Naive thymus-derived CD4-positive, alpha-beta T cell (primary cell): ENCODE data around the gene RPE65. TPM values are rescaled to one million over a fixed set of nuclear protein-coding genes. Genes with fewer than 3 reads are reported as not detected.
A peak's percentile ranks its signal among the peaks of the same experiment; 100 is the strongest.

Source experiments
- ATAC-seq: fragments of 150-1000 bp; cut with Tn5 transposase; 2 replicates; pipeline ENCODE4 v1.10.0; 2021; ENCODE audit warnings: mild to moderate bottlenecking, moderate library complexity
- CTCF ChIA-PET: fragments of 350-600 bp; sonication (Branson Sonifier 250); formaldehyde crosslinking; loops from one replicate; lab custom pipeline; 2021; ENCODE audit warnings: antibody characterized with exemption; lab: Charles Lee
- POLR2A ChIA-PET: fragments of 350-600 bp; sonication (Branson Sonifier 250); formaldehyde crosslinking; loops from one replicate; lab custom pipeline; 2021; ENCODE audit warnings: antibody characterized with exemption, inconsistent platforms; lab: Charles Lee
- DNase-seq, 9 donors: peaks; one replicate each; pipeline versions ENCODE4 v3.0.0 to v3.0.0-alpha.2; 2020 to 2022; ENCODE audit warnings: mixed read lengths in 1 of 9
- H3K27ac ChIP-seq: one replicate; pipeline ENCODE4 v1.7.0; 2013; ENCODE audit warnings: mild to moderate bottlenecking, low read depth, low read length, moderate library complexity
- H3K27me3 ChIP-seq, 2 donors: one replicate each; pipeline ENCODE4 v1.7.0; 2013; ENCODE audit warnings: low read length in 2 of 2, mild to moderate bottlenecking in 2 of 2, moderate library complexity in 2 of 2; ENCODE audit not compliant: control insufficient read depth in 2 of 2, insufficient read depth in 2 of 2
- H3K36me3 ChIP-seq, 3 experiments: 1 replicate in 2 of 3; 2 replicates in 1 of 3; pipeline ENCODE4 v1.7.0; 2013; ENCODE audit warnings: low read length in 3 of 3, mild to moderate bottlenecking in 3 of 3, moderate library complexity in 1 of 3; ENCODE audit not compliant: insufficient read depth in 3 of 3, control insufficient read depth in 2 of 3
- H3K4me1 ChIP-seq, 2 donors: one replicate each; pipeline ENCODE4 v1.7.0; 2013; ENCODE audit warnings: low read length in 2 of 2, mild to moderate bottlenecking in 2 of 2, moderate library complexity in 1 of 2; ENCODE audit not compliant: control insufficient read depth in 2 of 2, insufficient read depth in 2 of 2
- H3K4me3 ChIP-seq: 2 replicates; pipeline ENCODE4 v1.7.0; 2013; ENCODE audit warnings: mild to moderate bottlenecking, low read length
- H3K9me3 ChIP-seq, 3 experiments: 1 replicate in 2 of 3; 2 replicates in 1 of 3; pipeline ENCODE4 v1.7.0; 2013; ENCODE audit warnings: low read length in 3 of 3; ENCODE audit not compliant: control insufficient read depth in 2 of 3
- H3K27ac Mint-ChIP-seq, 9 donors: one replicate each; pipeline ENCODE4 v1.8.0; 2020 to 2022; ENCODE audit warnings: mixed read lengths in 9 of 9, mild to moderate bottlenecking in 8 of 9, moderate library complexity in 5 of 9, inconsistent platforms in 2 of 9
- H3K27me3 Mint-ChIP-seq, 5 donors: one replicate each; pipeline ENCODE4 v1.8.0; 2021 to 2022; ENCODE audit warnings: mixed read lengths in 5 of 5, mild to moderate bottlenecking in 1 of 5
- H3K36me3 Mint-ChIP-seq, 5 donors: one replicate each; pipeline ENCODE4 v1.8.0; 2020 to 2022; ENCODE audit warnings: mixed read lengths in 5 of 5, mild to moderate bottlenecking in 3 of 5, inconsistent platforms in 1 of 5
- H3K4me1 Mint-ChIP-seq, 7 donors: one replicate each; pipeline ENCODE4 v1.8.0; 2020 to 2022; ENCODE audit warnings: mixed read lengths in 7 of 7, mild to moderate bottlenecking in 3 of 7, inconsistent platforms in 1 of 7
- H3K4me3 Mint-ChIP-seq, 10 donors: one replicate each; pipeline ENCODE4 v1.8.0; 2020 to 2022; ENCODE audit warnings: mild to moderate bottlenecking in 10 of 10, mixed read lengths in 10 of 10, moderate library complexity in 6 of 10, inconsistent platforms in 2 of 10
- H3K9me3 Mint-ChIP-seq, 11 donors: one replicate each; pipeline ENCODE4 v1.8.0; 2020 to 2022; ENCODE audit warnings: mixed read lengths in 11 of 11, mild to moderate bottlenecking in 4 of 11, inconsistent platforms in 1 of 11, moderate library complexity in 1 of 11
- intact Hi-C, 2 donors: fragments of 100-400 bp; cut with micrococcal nuclease; formaldehyde crosslinking; loops; one replicate each; pipeline ENCODE4 v1.15.1; 2023
- polyA plus RNA-seq, 2 donors: library from polyadenylated mRNA; unstranded; fragments of 300-500 nt; fragmentation: Illumina TruSeq; gene quantifications; one replicate each; pipeline ENCODE4 v1.2.3, GENCODE V29; 2021
- total RNA-seq, 6 experiments: library from RNA in 5 of 6; stranded (reverse) in 5 of 6; gene quantifications; 1 replicate in 5 of 6; 2 replicates in 1 of 6; pipeline ENCODE4 v1.2.3 and lab custom pipeline; 2021 to 2026

RPE65 gene
- total and polyA plus RNA-seq, 7 experiments from 2014 or later: not detected

DNA sequence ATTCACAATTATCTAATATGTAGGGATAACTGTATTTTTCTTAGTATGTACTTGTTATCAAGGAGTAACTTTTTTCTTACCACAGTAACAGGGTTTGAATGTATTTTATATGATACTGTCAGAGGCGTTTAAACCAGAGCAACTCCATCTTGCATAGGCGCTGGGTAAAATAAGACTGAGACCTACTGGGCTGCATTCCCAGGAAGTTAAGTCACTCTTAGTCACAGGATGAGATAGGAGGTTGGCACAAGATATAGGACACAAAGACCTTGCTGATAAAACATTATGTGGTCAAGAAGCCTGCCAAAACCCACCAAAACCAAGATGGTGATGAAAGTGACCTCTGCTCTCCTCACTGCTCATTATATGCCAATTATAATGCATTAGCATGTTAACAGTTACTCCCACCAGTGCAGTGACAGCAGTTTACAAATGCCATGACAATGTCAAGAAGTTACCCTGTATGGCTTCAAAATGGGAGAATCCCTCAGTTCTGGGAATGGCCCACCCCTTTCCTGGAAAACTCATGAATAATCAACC is 64.8 kb downstream of the RPE65 start:
- Mint-ChIP-seq H3K36me3 (no peaks in the 10 kb centered on the region), H3K27ac (no peak overlapping the region), H3K27me3 (peaks cover 0 to 14% (median 0%) of the 10 kb centered on the region in 5 donors), H3K4me3 (no peak overlapping the region), H3K9me3 (peaks cover 0 to 9% (median 2%) of the 10 kb centered on the region in 11 donors), H3K4me1 (peaks cover 0 to 1% (median 0%) of the 10 kb centered on the region in 7 donors)
- intact Hi-C loops: no loop called here
- no peaks in the 10 kb centered on the region for H3K9me3 ChIP-seq
- H3K36me3 ChIP-seq: no peaks in the 10 kb centered on the region
- CTCF ChIA-PET: no interaction called here
- no peak overlapping the region for H3K4me3 ChIP-seq
- ATAC-seq: no peak
- no peaks in the 10 kb centered on the region for H3K4me1 ChIP-seq
- POLR2A ChIA-PET: no interaction called here
- H3K27me3 ChIP-seq: no peaks in the 10 kb centered on the region
- DNase-seq: no peak
- no peak overlapping the region for H3K27ac ChIP-seq

GRCh38 chr1:68384321-68384813 is 65.4 kb downstream of the RPE65 start:
- Histone ChIP-seq H3K4me1 (no peaks in the 10 kb centered on the region), H3K9me3 (no peaks in the 10 kb centered on the region), H3K27me3 (no peaks in the 10 kb centered on the region), H3K4me3 (no peak overlapping the region), H3K27ac (no peak overlapping the region), H3K36me3 (no peaks in the 10 kb centered on the region)
- peak; percentile 70 for ATAC-seq
- DNase-seq: no peak
- intact Hi-C loops: no loop called here
- POLR2A ChIA-PET: no interaction called here
- no peak overlapping the region for H3K27ac Mint-ChIP-seq
- H3K4me3 Mint-ChIP-seq: no peak overlapping the region
- CTCF ChIA-PET: no interaction called here
- peaks cover 0 to 14% (median 0%) of the 10 kb centered on the region in 5 donors for H3K27me3 Mint-ChIP-seq
- H3K9me3 Mint-ChIP-seq: peaks cover 0 to 8% (median 2%) of the 10 kb centered on the region in 11 donors
- H3K4me1 Mint-ChIP-seq: peaks cover 0 to 1% (median 0%) of the 10 kb centered on the region in 7 donors
- no peaks in the 10 kb centered on the region for H3K36me3 Mint-ChIP-seq

GRCh38 chr1:68383092-68383491 is 66.7 kb downstream of the RPE65 start:
- H3K27me3 Mint-ChIP-seq: peaks cover 0 to 18% (median 0%) of the 10 kb centered on the region in 5 donors
- H3K4me1 Mint-ChIP-seq: peaks cover 0 to 1% (median 0%) of the 10 kb centered on the region in 7 donors
- ATAC-seq (no peak), DNase-seq (no peak)
- H3K36me3 Mint-ChIP-seq: no peaks in the 10 kb centered on the region
- Histone ChIP-seq H3K9me3 (no peaks in the 10 kb centered on the region), H3K4me3 (no peak overlapping the region), H3K27me3 (no peaks in the 10 kb centered on the region), H3K36me3 (no peaks in the 10 kb centered on the region), H3K27ac (no peak overlapping the region), H3K4me1 (no peaks in the 10 kb centered on the region)
- intact Hi-C loops: no loop called here
- H3K9me3 Mint-ChIP-seq: peaks cover 0 to 8% (median 2%) of the 10 kb centered on the region in 11 donors
- CTCF ChIA-PET: no interaction called here
- no peak overlapping the region for H3K4me3 Mint-ChIP-seq
- no peak overlapping the region for H3K27ac Mint-ChIP-seq
- POLR2A ChIA-PET: no interaction called here

DNA sequence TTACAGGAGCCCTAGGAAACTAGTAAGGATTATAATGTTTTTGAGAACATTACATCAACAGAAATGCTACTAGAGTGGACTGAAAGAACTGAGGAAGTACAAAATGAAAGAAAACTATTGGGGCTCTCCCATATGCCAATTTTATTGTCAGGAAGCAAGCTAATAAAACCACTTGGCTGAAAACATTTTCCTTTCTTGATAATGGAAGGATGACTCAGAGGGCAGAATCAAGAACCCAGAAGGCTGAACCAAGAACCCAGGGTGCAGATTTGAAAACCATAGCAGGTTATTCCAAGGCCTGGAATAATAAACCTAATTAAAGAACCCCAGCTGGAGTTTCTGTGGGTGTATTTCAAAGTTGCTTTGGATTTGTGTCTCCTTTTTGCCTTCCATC is 70.7 kb downstream of the RPE65 start:
- Mint-ChIP-seq H3K27ac (no peak overlapping the region), H3K36me3 (no peaks in the 10 kb centered on the region), H3K27me3 (peaks cover 0 to 10% (median 0%) of the 10 kb centered on the region in 5 donors), H3K4me1 (no peaks in the 10 kb centered on the region), H3K9me3 (peaks cover 0 to 8% (median 2%) of the 10 kb centered on the region in 11 donors), H3K4me3 (no peak overlapping the region)
- Histone ChIP-seq H3K27ac (no peak overlapping the region), H3K36me3 (no peaks in the 10 kb centered on the region), H3K4me3 (no peak overlapping the region), H3K27me3 (no peaks in the 10 kb centered on the region), H3K4me1 (no peaks in the 10 kb centered on the region), H3K9me3 (no peaks in the 10 kb centered on the region)
- ChIA-PET CTCF (no interaction called here), POLR2A (no interaction called here)
- no peak for ATAC-seq
- intact Hi-C loops: no loop called here
- no peak for DNase-seq

Other genes starting within 250 kb of the RPE65 start
- gene WLS, start 217.4 kb downstream of the RPE65 start, total RNA-seq: 10 to 100 TPM in 1 of 5 experiments, under 1 TPM in 2, not detected in 2; 0.50 to 12.2 (median 0.62) TPM
- gene WLS, start 217.4 kb downstream of the RPE65 start, polyA plus RNA-seq: not detected
- 10 to 100 TPM in 1 of 5 experiments, under 1 TPM in 2, not detected in 2; 0.13 to 12.6 (median 0.24) TPM for gene DEPDC1, start 47.1 kb upstream of the RPE65 start, total RNA-seq
- gene DEPDC1, start 47.1 kb upstream of the RPE65 start, polyA plus RNA-seq: not detected